ENCODE measurements around the gene S100PBP. TPM values are rescaled to one million over a fixed set of nuclear protein-coding genes. Genes with fewer than 3 reads are reported as not detected.

Gene S100PBP
- total and polyA plus RNA-seq, 2 donors (not counting 3 experiments of a cell fraction or from before 2014, with no cell fraction given), result 15.4 to 38.6 TPM

DNA sequence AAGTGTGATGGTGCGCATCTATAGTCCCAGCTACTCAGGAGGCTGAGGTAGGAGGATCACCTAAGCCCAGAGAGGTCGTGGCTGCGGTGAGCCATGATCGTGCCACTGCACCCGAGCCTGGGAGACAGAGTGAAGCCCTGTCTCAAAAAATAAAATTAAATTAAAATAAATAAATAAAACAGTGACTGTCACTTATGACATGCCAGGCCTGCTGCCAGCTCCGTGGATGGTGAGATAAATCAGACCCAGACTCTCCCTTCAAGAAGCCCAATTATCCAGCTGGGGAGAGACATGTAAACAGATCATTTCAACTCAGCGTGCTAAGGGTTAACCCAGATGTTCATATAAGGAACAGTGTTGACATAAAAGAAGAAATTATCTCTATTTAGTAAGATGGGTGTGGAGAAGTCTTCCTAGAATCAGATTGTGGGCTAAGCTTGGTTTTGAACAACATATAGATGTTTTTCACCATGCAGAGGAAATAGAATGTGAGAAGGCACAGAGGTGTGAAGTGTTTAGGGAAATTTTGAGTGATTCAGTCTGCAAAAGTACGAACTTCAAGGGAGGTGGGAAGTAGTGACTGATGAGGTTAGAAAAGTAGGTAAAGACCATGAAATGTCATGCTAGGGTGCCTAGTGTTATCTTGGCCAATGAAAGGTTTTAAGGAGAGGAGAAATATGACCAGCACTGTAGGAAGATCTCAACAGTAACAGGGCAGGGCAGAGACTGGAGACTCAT lies 18.6 kb upstream of the S100PBP start:
- DNase-seq (ENCODE audit: low read depth, low spot score) (no peak), FAIRE-seq (no peak)
- Histone ChIP-seq H3K9ac (replicated peaks; ENCODE audit: extremely low read depth, insufficient read depth, low read length) (no peak overlapping the region), H3K79me2 (ENCODE audit: control insufficient read depth, insufficient read depth, low read length) (peaks cover 16% of the 10 kb centered on the region), H2AFZ (ENCODE audit: low read depth, low read length) (no peak overlapping the region), H4K20me1 (replicated peaks; ENCODE audit: control insufficient read depth, extremely low read depth, insufficient read depth, low read length) (no peaks in the 10 kb centered on the region), H3K4me3 (replicated peaks in 1 of 3; ENCODE audit: insufficient read depth in 1 of 3, low read depth in 1 of 3, low read length in 3 of 3) (no peak overlapping the region), H3K27me3 (ENCODE audit: control insufficient read depth in 2 of 2, insufficient read depth in 2 of 2, low read length in 2 of 2) (no peaks in the 10 kb centered on the region), H3K9me3 (replicated peaks; ENCODE audit: control insufficient read depth, insufficient read depth, low read length) (no peaks in the 10 kb centered on the region), H3K4me1 (ENCODE audit: control insufficient read depth, extremely low read depth, insufficient read depth, low read length) (peaks cover 8% of the 10 kb centered on the region), H3K4me2 (ENCODE audit: insufficient read depth, low read length) (no peak overlapping the region), H3K9me1 (replicated peaks; ENCODE audit: control insufficient read depth, extremely low read depth, insufficient read depth, low read length) (no peaks in the 10 kb centered on the region), H3K27ac (ENCODE audit: insufficient read depth, low read depth, low read length) (no peak overlapping the region), H3K36me3 (ENCODE audit: control insufficient read depth in 2 of 2, extremely low read depth in 1 of 2, insufficient read depth in 2 of 2, low read length in 2 of 2) (peaks cover 6 to 9% of the 10 kb centered on the region in 2 experiments)
- dilution Hi-C loops (cut with MboI; ENCODE audit: extremely low pct_ligation_motif_present, low sequenced_read_pairs) (no loop called here), intact Hi-C loops (cut with micrococcal nuclease) (no loop called here)
- CTCF ChIA-PET, result no interaction called here
- POLR2A ChIA-PET, result no interaction called here
- no peak for TF ChIP-seq POLR2A (IDR thresholded peaks at IDR 0.05; ENCODE audit: low read depth, low read length)
- TF ChIP-seq GATA2 (IDR thresholded peaks at IDR 0.05; ENCODE audit: insufficient read depth, insufficient read length, low read depth, low read length), result no peak
- TF ChIP-seq POLR2AphosphoS5 (IDR thresholded peaks at IDR 0.05; ENCODE audit: insufficient read depth, low read depth, low read length), result no peak
- TF ChIP-seq FOS (IDR thresholded peaks at IDR 0.05; ENCODE audit: borderline replicate concordance, insufficient read depth, low read length), result no peak
- TF ChIP-seq JUN (IDR thresholded peaks at IDR 0.05; ENCODE audit: borderline replicate concordance, insufficient read depth, insufficient read length, low read depth), result no peak
- no TSS peak for BruUV-seq (replicated peaks)

DNA sequence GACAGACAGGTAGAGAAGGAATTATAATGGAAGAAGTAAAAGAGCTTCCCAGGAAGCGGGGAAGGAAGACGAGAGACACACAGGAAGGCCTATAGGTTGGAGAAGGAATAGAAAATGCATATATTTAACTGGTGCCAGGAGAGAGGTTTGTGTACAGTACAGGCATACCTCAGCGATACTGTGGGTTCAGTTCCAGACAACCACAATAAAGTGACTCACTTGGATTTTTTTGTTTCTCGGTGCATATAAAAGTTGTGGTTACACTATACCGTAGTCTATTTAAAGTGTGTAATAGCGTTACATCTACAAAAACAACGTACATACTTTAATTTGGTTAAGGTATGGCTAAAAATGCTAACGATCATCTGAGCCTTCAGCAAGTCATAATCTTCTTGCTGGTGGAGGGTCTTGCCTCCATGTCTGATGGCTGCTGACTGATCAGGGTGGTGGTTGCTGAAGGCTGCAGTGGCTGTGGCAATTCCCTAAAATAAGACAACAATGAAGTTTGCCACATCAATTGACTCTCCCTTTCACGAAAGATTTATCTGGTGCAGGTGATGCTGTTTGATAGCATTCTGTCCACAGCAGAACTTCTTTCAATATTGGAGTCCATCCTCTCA lies 16.2 kb upstream of the S100PBP start:
- Histone ChIP-seq H3K9ac (replicated peaks; ENCODE audit: extremely low read depth, insufficient read depth, low read length) (no peak overlapping the region), H2AFZ (ENCODE audit: low read depth, low read length) (no peak overlapping the region), H3K4me2 (ENCODE audit: insufficient read depth, low read length) (no peak overlapping the region), H3K4me1 (ENCODE audit: control insufficient read depth, extremely low read depth, insufficient read depth, low read length) (peaks cover under 1% of the 10 kb centered on the region), H3K9me3 (replicated peaks; ENCODE audit: control insufficient read depth, insufficient read depth, low read length) (no peaks in the 10 kb centered on the region), H3K79me2 (ENCODE audit: control insufficient read depth, insufficient read depth, low read length) (peaks cover 17% of the 10 kb centered on the region), H3K36me3 (ENCODE audit: control insufficient read depth in 2 of 2, extremely low read depth in 1 of 2, insufficient read depth in 2 of 2, low read length in 2 of 2) (peaks cover 7 to 11% of the 10 kb centered on the region in 2 experiments), H3K4me3 (replicated peaks in 1 of 3; ENCODE audit: insufficient read depth in 1 of 3, low read depth in 1 of 3, low read length in 3 of 3) (no peak overlapping the region), H3K9me1 (replicated peaks; ENCODE audit: control insufficient read depth, extremely low read depth, insufficient read depth, low read length) (no peaks in the 10 kb centered on the region), H3K27me3 (ENCODE audit: control insufficient read depth in 2 of 2, insufficient read depth in 2 of 2, low read length in 2 of 2) (no peaks in the 10 kb centered on the region), H4K20me1 (replicated peaks; ENCODE audit: control insufficient read depth, extremely low read depth, insufficient read depth, low read length) (no peaks in the 10 kb centered on the region), H3K27ac (ENCODE audit: insufficient read depth, low read depth, low read length) (no peak overlapping the region)
- BruUV-seq (replicated peaks), result no TSS peak
- DNase-seq (ENCODE audit: low read depth, low spot score), result no peak
- POLR2A ChIA-PET, result no interaction called here
- TF ChIP-seq EZH2 (IDR thresholded peaks at IDR 0.05; ENCODE audit: borderline replicate concordance, low read depth, low read length, severe bottlenecking), result no peak
- no peak for TF ChIP-seq MYC (IDR thresholded peaks at IDR 0.05; ENCODE audit: low read depth, low read length)
- TF ChIP-seq JUN (IDR thresholded peaks at IDR 0.05; ENCODE audit: borderline replicate concordance, insufficient read depth, insufficient read length, low read depth), result no peak
- TF ChIP-seq, protein P1, sequence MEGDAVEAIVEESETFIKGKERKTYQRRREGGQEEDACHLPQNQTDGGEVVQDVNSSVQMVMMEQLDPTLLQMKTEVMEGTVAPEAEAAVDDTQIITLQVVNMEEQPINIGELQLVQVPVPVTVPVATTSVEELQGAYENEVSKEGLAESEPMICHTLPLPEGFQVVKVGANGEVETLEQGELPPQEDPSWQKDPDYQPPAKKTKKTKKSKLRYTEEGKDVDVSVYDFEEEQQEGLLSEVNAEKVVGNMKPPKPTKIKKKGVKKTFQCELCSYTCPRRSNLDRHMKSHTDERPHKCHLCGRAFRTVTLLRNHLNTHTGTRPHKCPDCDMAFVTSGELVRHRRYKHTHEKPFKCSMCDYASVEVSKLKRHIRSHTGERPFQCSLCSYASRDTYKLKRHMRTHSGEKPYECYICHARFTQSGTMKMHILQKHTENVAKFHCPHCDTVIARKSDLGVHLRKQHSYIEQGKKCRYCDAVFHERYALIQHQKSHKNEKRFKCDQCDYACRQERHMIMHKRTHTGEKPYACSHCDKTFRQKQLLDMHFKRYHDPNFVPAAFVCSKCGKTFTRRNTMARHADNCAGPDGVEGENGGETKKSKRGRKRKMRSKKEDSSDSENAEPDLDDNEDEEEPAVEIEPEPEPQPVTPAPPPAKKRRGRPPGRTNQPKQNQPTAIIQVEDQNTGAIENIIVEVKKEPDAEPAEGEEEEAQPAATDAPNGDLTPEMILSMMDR (IDR thresholded peaks at IDR 0.05; ENCODE audit: extremely low read depth in 1 of 2, insufficient read depth in 1 of 2, low read depth in 1 of 2, low read length in 2 of 2), result no peak
- no peak for TF ChIP-seq FOS (IDR thresholded peaks at IDR 0.05; ENCODE audit: borderline replicate concordance, insufficient read depth, low read length)
- TF ChIP-seq POLR2A (IDR thresholded peaks at IDR 0.05; ENCODE audit: low read depth, low read length), result no peak
- no peak for TF ChIP-seq POLR2AphosphoS5 (IDR thresholded peaks at IDR 0.05; ENCODE audit: insufficient read depth, low read depth, low read length)
- no peak for TF ChIP-seq GATA2 (IDR thresholded peaks at IDR 0.05; ENCODE audit: insufficient read depth, insufficient read length, low read depth, low read length)
- TF ChIP-seq, protein P2, sequence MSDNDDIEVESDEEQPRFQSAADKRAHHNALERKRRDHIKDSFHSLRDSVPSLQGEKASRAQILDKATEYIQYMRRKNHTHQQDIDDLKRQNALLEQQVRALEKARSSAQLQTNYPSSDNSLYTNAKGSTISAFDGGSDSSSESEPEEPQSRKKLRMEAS (IDR thresholded peaks at IDR 0.05; ENCODE audit: insufficient read depth, insufficient read length), result no peak
- intact Hi-C loops (cut with micrococcal nuclease) (no loop called here), dilution Hi-C loops (cut with MboI; ENCODE audit: extremely low pct_ligation_motif_present, low sequenced_read_pairs) (no loop called here)
- CTCF ChIA-PET, result no interaction called here
- FAIRE-seq, result no peak
